Islet precursor cell (in vitro differentiated cells): ENCODE results near the gene PAPPA2.
"Not testable (repeated sequence)": the region's sequence is repeated elsewhere in the genome, so short reads cannot be mapped to it uniquely, and the experiment has no call there.

ENCODE experiments used
- DNase-seq: peaks from one replicate; pipeline ENCODE4 v3.0.0-alpha.2; 2018

PAPPA2 gene

GRCh38 chr1:176605176-176605575, 142.2 kb downstream of the PAPPA2 start:
- DNase-seq: no peak

GRCh38 chr1:176609556-176610408, 146.8 kb downstream of the PAPPA2 start:
- DNase-seq: no peak

GRCh38 chr1:176612791-176613190, 149.8 kb downstream of the PAPPA2 start:
- DNase-seq: no peak

GRCh38 chr1:176617881-176618280, 154.9 kb downstream of the PAPPA2 start:
- DNase-seq: no peak

GRCh38 chr1:176619261-176619660, 156.3 kb downstream of the PAPPA2 start:
- DNase-seq: no peak

- no peak for DNase-seq
Observed at GRCh38 chr1:176625365-176625764, 162.4 kb downstream of the PAPPA2 start.

- no peak for DNase-seq
Observed at GRCh38 chr1:176626572-176627061, 163.6 kb downstream of the PAPPA2 start.

- DNase-seq: no peak
Observed at GRCh38 chr1:176628775-176629174, 165.8 kb downstream of the PAPPA2 start.

GRCh38 chr1:176634733-176635132, 171.8 kb downstream of the PAPPA2 start:
- not testable (repeated sequence) for DNase-seq

GRCh38 chr1:176638713-176639526, 175.9 kb downstream of the PAPPA2 start:
- no peak for DNase-seq

- DNase-seq: no peak
Observed at GRCh38 chr1:176643536-176643935, 180.6 kb downstream of the PAPPA2 start.

- no peak for DNase-seq
Observed at GRCh38 chr1:176648556-176648955, 185.6 kb downstream of the PAPPA2 start.

- DNase-seq: peak; percentile 59
Observed at GRCh38 chr1:176656257-176656995, 193.5 kb downstream of the PAPPA2 start.

- no peak for DNase-seq
Observed at GRCh38 chr1:176669782-176670181, 206.8 kb downstream of the PAPPA2 start.

GRCh38 chr1:176670853-176671252, 207.9 kb downstream of the PAPPA2 start:
- DNase-seq: no peak

GRCh38 chr1:176682830-176683535, 220.0 kb downstream of the PAPPA2 start:
- DNase-seq: no peak

GRCh38 chr1:176691251-176692228, 228.6 kb downstream of the PAPPA2 start:
- peak; percentile 73 for DNase-seq

- no peak for DNase-seq
Observed at GRCh38 chr1:176692431-176692830, 229.5 kb downstream of the PAPPA2 start.

GRCh38 chr1:176692988-176693696, 230.2 kb downstream of the PAPPA2 start:
- no peak for DNase-seq

GRCh38 chr1:176693697-176694329, 230.8 kb downstream of the PAPPA2 start:
- no peak for DNase-seq
